ENCODE results near the gene MILR1. TPM values are rescaled to one million over a fixed set of nuclear protein-coding genes. Genes with fewer than 3 reads are reported as not detected.

MILR1 gene
- total RNA-seq, 1 experiment from 2014 or later, result 9.8 TPM

GRCh38 chr17:64497565-64498035 is 48.7 kb downstream of the MILR1 start:
- POLR2A ChIA-PET, result interaction anchor here (0.6 to 5.2 kb wide), 11 partner anchors 8 to 951 kb away, joined by 3 to 225 read pairs (median 4); partner anchors contain the start of genes CEP95 and DDX5
- TF ChIP-seq CTCF (IDR thresholded peaks at IDR 0.05; ENCODE audit: unreplicated experiment), result no peak
- CTCF ChIA-PET, result interaction anchor here (0.5 to 4.5 kb wide), 4 partner anchors 12 to 606 kb away, joined by 3 to 23 read pairs (median 4); no protein-coding TSS in a partner anchor

GRCh38 chr17:64498308-64499203 is 49.6 kb downstream of the MILR1 start:
- peaks cover 54% of the 10 kb centered on the region for H3K4me1 Mint-ChIP-seq (ENCODE audit: insufficient read depth, unreplicated experiment)
- H3K4me3 Mint-ChIP-seq (ENCODE audit: unreplicated experiment), result peak overlapping the region; percentile 100
- CTCF ChIA-PET, result interaction anchor here (0.6 to 4.5 kb wide), 4 partner anchors 9 to 79 kb away, joined by 3 to 23 read pairs (median 7); no protein-coding TSS in a partner anchor
- no peaks in the 10 kb centered on the region for H3K27me3 Mint-ChIP-seq (ENCODE audit: insufficient read depth, unreplicated experiment)
- H3K9me3 Mint-ChIP-seq (ENCODE audit: unreplicated experiment), result no peaks in the 10 kb centered on the region
- H3K27ac Mint-ChIP-seq (ENCODE audit: low read depth, unreplicated experiment), result no peak overlapping the region
- peaks cover 84% of the 10 kb centered on the region for H3K36me3 Mint-ChIP-seq (ENCODE audit: insufficient read depth, unreplicated experiment)
- BruUV-seq (replicated peaks), result no TSS peak
- no peak for DNase-seq (ENCODE audit: unreplicated experiment)
- TF ChIP-seq CTCF (IDR thresholded peaks at IDR 0.05; ENCODE audit: unreplicated experiment), result no peak
- intact Hi-C loops (cut with micrococcal nuclease), result loop anchor here (5.0 kb wide), 1 partner anchor 191 kb away; no protein-coding TSS in a partner anchor
- POLR2A ChIA-PET, result interaction anchor here (0.6 to 5.2 kb wide), 6 partner anchors 7 to 354 kb away, joined by 3 to 225 read pairs (median 6); partner anchors contain the start of genes CEP95 and DDX5

More at GRCh38 chr17:64497565-64498035, 48.7 kb downstream of the MILR1 start:
- H3K4me3 Mint-ChIP-seq (ENCODE audit: unreplicated experiment), result peak overlapping the region; percentile 100
- peaks cover 80% of the 10 kb centered on the region for H3K36me3 Mint-ChIP-seq (ENCODE audit: insufficient read depth, unreplicated experiment)
- no peaks in the 10 kb centered on the region for H3K27me3 Mint-ChIP-seq (ENCODE audit: insufficient read depth, unreplicated experiment)
- no peaks in the 10 kb centered on the region for H3K9me3 Mint-ChIP-seq (ENCODE audit: unreplicated experiment)
- peaks cover 45% of the 10 kb centered on the region for H3K4me1 Mint-ChIP-seq (ENCODE audit: insufficient read depth, unreplicated experiment)
- H3K27ac Mint-ChIP-seq (ENCODE audit: low read depth, unreplicated experiment), result peak overlapping the region; percentile 98
- intact Hi-C loops (cut with micrococcal nuclease), result loop anchor here (1.0 to 5.0 kb wide), 3 partner anchors 8 to 190 kb away; no protein-coding TSS in a partner anchor
- no peak for DNase-seq (ENCODE audit: unreplicated experiment)
- no TSS peak for BruUV-seq (replicated peaks)

- no peak overlapping the region for H3K27ac Mint-ChIP-seq (ENCODE audit: low read depth, unreplicated experiment)
- ChIA-PET CTCF (interaction anchor here (0.6 to 1.8 kb wide), 3 partner anchors 79 to 83 kb away, joined by 4 to 8 read pairs (median 4); no protein-coding TSS in a partner anchor), POLR2A (interaction anchor here (0.7 to 1.7 kb wide), 4 partner anchors 53 to 355 kb away, joined by 3 to 6 read pairs (median 3); no protein-coding TSS in a partner anchor)
- no peaks in the 10 kb centered on the region for H3K9me3 Mint-ChIP-seq (ENCODE audit: unreplicated experiment)
- DNase-seq (ENCODE audit: unreplicated experiment), result no peak
- no peak for TF ChIP-seq CTCF (IDR thresholded peaks at IDR 0.05; ENCODE audit: unreplicated experiment)
- BruUV-seq (replicated peaks), result no TSS peak
- intact Hi-C loops (cut with micrococcal nuclease), result loop anchor here (5.0 kb wide), 1 partner anchor 193 kb away; no protein-coding TSS in a partner anchor
- H3K36me3 Mint-ChIP-seq (ENCODE audit: insufficient read depth, unreplicated experiment), result peaks cover 87% of the 10 kb centered on the region
- no peak overlapping the region for H3K4me3 Mint-ChIP-seq (ENCODE audit: unreplicated experiment)
- no peaks in the 10 kb centered on the region for H3K27me3 Mint-ChIP-seq (ENCODE audit: insufficient read depth, unreplicated experiment)
- peaks cover 55% of the 10 kb centered on the region for H3K4me1 Mint-ChIP-seq (ENCODE audit: insufficient read depth, unreplicated experiment)
Measured at GRCh38 chr17:64499805-64500486, 51.0 kb downstream of the MILR1 start.
